ENCODE results near the gene STXBP6. TPM values are rescaled to one million over a fixed set of nuclear protein-coding genes. Genes with fewer than 3 reads are reported as not detected.

The STXBP6 gene
- total RNA-seq, 2 experiments from 2014 or later = not detected

GRCh38 chr14:24954700-24955037 lies 95.3 kb downstream of the STXBP6 start:
- DNase-seq = no peak
- peaks cover 25% of the 10 kb centered on the region for H3K27me3 Mint-ChIP-seq
- no peak for ATAC-seq (ENCODE audit: poor library complexity)
- no peaks in the 10 kb centered on the region for H3K36me3 ChIP-seq (ENCODE audit: insufficient read depth, low read length)
- ChIA-PET POLR2A (interaction anchor here (0.6 kb wide), 1 partner anchor 31 kb away, joined by 3 read pairs; no protein-coding TSS in a partner anchor), CTCF (no interaction called here)
- H3K27me3 ChIP-seq (ENCODE audit: control insufficient read depth in 1 of 2, insufficient read depth in 2 of 2, low read length in 2 of 2) = no peaks in the 10 kb centered on the region
- no peak overlapping the region for H3K4me3 ChIP-seq (ENCODE audit: low read length)
- H3K9me3 Mint-ChIP-seq = no peaks in the 10 kb centered on the region
- no peak overlapping the region for H3K4me3 Mint-ChIP-seq
- H3K4me1 ChIP-seq (ENCODE audit: insufficient read depth, low read length) = no peaks in the 10 kb centered on the region
- no peak for TF ChIP-seq CTCF (IDR thresholded peaks at IDR 0.05)
- H3K36me3 Mint-ChIP-seq (ENCODE audit: low read depth) = no peaks in the 10 kb centered on the region
- no peaks in the 10 kb centered on the region for H3K4me1 Mint-ChIP-seq (ENCODE audit: low read depth)
- intact Hi-C loops (cut with DNase I, micrococcal nuclease) = no loop called here
- no peak overlapping the region for H3K27ac Mint-ChIP-seq
- no peak overlapping the region for H3K27ac ChIP-seq (ENCODE audit: low read depth in 1 of 2, low read length in 2 of 2)
- H3K9me3 ChIP-seq (ENCODE audit: control insufficient read depth in 1 of 2, insufficient read depth in 1 of 2, low read length in 2 of 2) = no peaks in the 10 kb centered on the region

GRCh38 chr14:24954037-24954699 lies 95.8 kb downstream of the STXBP6 start:
- POLR2A ChIA-PET = no interaction called here
- no peaks in the 10 kb centered on the region for H3K4me1 ChIP-seq (ENCODE audit: insufficient read depth, low read length)
- Mint-ChIP-seq H3K4me3 (no peak overlapping the region), H3K27me3 (peaks cover 25% of the 10 kb centered on the region), H3K9me3 (no peaks in the 10 kb centered on the region), H3K4me1 (ENCODE audit: low read depth) (no peaks in the 10 kb centered on the region), H3K27ac (no peak overlapping the region), H3K36me3 (ENCODE audit: low read depth) (no peaks in the 10 kb centered on the region)
- no peaks in the 10 kb centered on the region for H3K9me3 ChIP-seq (ENCODE audit: control insufficient read depth in 1 of 2, insufficient read depth in 1 of 2, low read length in 2 of 2)
- intact Hi-C loops (cut with DNase I, micrococcal nuclease) = no loop called here
- DNase-seq (no peak), ATAC-seq (ENCODE audit: poor library complexity) (no peak)
- no peaks in the 10 kb centered on the region for H3K36me3 ChIP-seq (ENCODE audit: insufficient read depth, low read length)
- CTCF ChIA-PET = no interaction called here
- no peak for TF ChIP-seq CTCF (IDR thresholded peaks at IDR 0.05)
- no peaks in the 10 kb centered on the region for H3K27me3 ChIP-seq (ENCODE audit: control insufficient read depth in 1 of 2, insufficient read depth in 2 of 2, low read length in 2 of 2)
- no peak overlapping the region for H3K4me3 ChIP-seq (ENCODE audit: low read length)
- H3K27ac ChIP-seq (ENCODE audit: low read depth in 1 of 2, low read length in 2 of 2) = no peak overlapping the region

GRCh38 chr14:24952851-24953666 lies 96.9 kb downstream of the STXBP6 start:
- DNase-seq = no peak
- H3K4me1 Mint-ChIP-seq (ENCODE audit: low read depth) = no peaks in the 10 kb centered on the region
- Histone ChIP-seq H3K9me3 (ENCODE audit: control insufficient read depth in 1 of 2, insufficient read depth in 1 of 2, low read length in 2 of 2) (no peaks in the 10 kb centered on the region), H3K27ac (ENCODE audit: low read depth in 1 of 2, low read length in 2 of 2) (no peak overlapping the region), H3K4me1 (ENCODE audit: insufficient read depth, low read length) (no peaks in the 10 kb centered on the region), H3K36me3 (ENCODE audit: insufficient read depth, low read length) (no peaks in the 10 kb centered on the region), H3K4me3 (ENCODE audit: low read length) (no peak overlapping the region), H3K27me3 (ENCODE audit: control insufficient read depth in 1 of 2, insufficient read depth in 2 of 2, low read length in 2 of 2) (no peaks in the 10 kb centered on the region)
- H3K27ac Mint-ChIP-seq = no peak overlapping the region
- no peak for ATAC-seq (ENCODE audit: poor library complexity)
- no peaks in the 10 kb centered on the region for H3K36me3 Mint-ChIP-seq (ENCODE audit: low read depth)
- H3K9me3 Mint-ChIP-seq = no peaks in the 10 kb centered on the region
- CTCF ChIA-PET = no interaction called here
- no peak overlapping the region for H3K4me3 Mint-ChIP-seq
- H3K27me3 Mint-ChIP-seq = peaks cover 25% of the 10 kb centered on the region
- intact Hi-C loops (cut with DNase I, micrococcal nuclease) = no loop called here
- POLR2A ChIA-PET = no interaction called here
- TF ChIP-seq CTCF (IDR thresholded peaks at IDR 0.05) = no peak

Data from CD4-positive, alpha-beta T cell (primary cell).